Mucosa of stomach (tissue), 1 donor: ENCODE data around the gene SLC6A11.

Experiments used
- H3K27me3 ChIP-seq: one replicate; pipeline ENCODE4 v1.7.0; 2013; ENCODE audit warnings: mild to moderate bottlenecking, low read length; ENCODE audit not compliant: control insufficient read depth, insufficient read depth
- H3K36me3 ChIP-seq: one replicate; pipeline ENCODE4 v1.7.0; 2013; ENCODE audit warnings: low read length; ENCODE audit not compliant: control insufficient read depth, insufficient read depth
- H3K4me1 ChIP-seq: one replicate; pipeline ENCODE4 v1.7.0; 2013; ENCODE audit warnings: mild to moderate bottlenecking, low read length; ENCODE audit not compliant: control insufficient read depth, insufficient read depth
- H3K4me3 ChIP-seq: one replicate; pipeline ENCODE4 v1.7.0; 2013; ENCODE audit warnings: low read length
- H3K9ac ChIP-seq: one replicate; pipeline ENCODE4 v1.7.0; 2013; ENCODE audit warnings: mild to moderate bottlenecking, low read length, moderate library complexity
- H3K9me3 ChIP-seq: one replicate; pipeline ENCODE4 v1.7.0; 2013; ENCODE audit warnings: mild to moderate bottlenecking, low read length, moderate library complexity; ENCODE audit not compliant: control insufficient read depth
- donor health status: Pancreatic carcinoma.

The SLC6A11 gene

GRCh38 chr3:10778492-10779292 is 37.3 kb upstream of the SLC6A11 start:
- no peaks in the 10 kb centered on the region for H3K9me3 ChIP-seq
- no peak overlapping the region for H3K9ac ChIP-seq
- no peak overlapping the region for H3K4me3 ChIP-seq
- peaks cover 13% of the 10 kb centered on the region for H3K27me3 ChIP-seq
- no peaks in the 10 kb centered on the region for H3K36me3 ChIP-seq
- H3K4me1 ChIP-seq, result no peaks in the 10 kb centered on the region

GRCh38 chr3:10779293-10779805 is 36.7 kb upstream of the SLC6A11 start:
- Histone ChIP-seq H3K9ac (no peak overlapping the region), H3K9me3 (no peaks in the 10 kb centered on the region), H3K4me3 (no peak overlapping the region), H3K27me3 (peaks cover 13% of the 10 kb centered on the region), H3K36me3 (no peaks in the 10 kb centered on the region), H3K4me1 (no peaks in the 10 kb centered on the region)

GRCh38 chr3:10780243-10780642 is 35.8 kb upstream of the SLC6A11 start:
- Histone ChIP-seq H3K4me1 (no peaks in the 10 kb centered on the region), H3K9me3 (no peaks in the 10 kb centered on the region), H3K36me3 (no peaks in the 10 kb centered on the region), H3K27me3 (peaks cover 10% of the 10 kb centered on the region), H3K4me3 (no peak overlapping the region), H3K9ac (no peak overlapping the region)

GRCh38 chr3:10780922-10781321 is 35.1 kb upstream of the SLC6A11 start:
- no peaks in the 10 kb centered on the region for H3K4me1 ChIP-seq
- no peaks in the 10 kb centered on the region for H3K9me3 ChIP-seq
- no peak overlapping the region for H3K4me3 ChIP-seq
- H3K27me3 ChIP-seq, result peaks cover 10% of the 10 kb centered on the region
- no peaks in the 10 kb centered on the region for H3K36me3 ChIP-seq
- H3K9ac ChIP-seq, result no peak overlapping the region

- Histone ChIP-seq H3K4me1 (no peaks in the 10 kb centered on the region), H3K4me3 (no peak overlapping the region), H3K36me3 (no peaks in the 10 kb centered on the region), H3K27me3 (peaks cover 10% of the 10 kb centered on the region), H3K9ac (no peak overlapping the region), H3K9me3 (no peaks in the 10 kb centered on the region)
Measured at GRCh38 chr3:10781981-10782380, 34.0 kb upstream of the SLC6A11 start.

- H3K4me1 ChIP-seq, result no peaks in the 10 kb centered on the region
- peaks cover 10% of the 10 kb centered on the region for H3K27me3 ChIP-seq
- no peaks in the 10 kb centered on the region for H3K9me3 ChIP-seq
- no peak overlapping the region for H3K4me3 ChIP-seq
- H3K9ac ChIP-seq, result no peak overlapping the region
- no peaks in the 10 kb centered on the region for H3K36me3 ChIP-seq
Measured at GRCh38 chr3:10783360-10784351, 32.4 kb upstream of the SLC6A11 start.

GRCh38 chr3:10786640-10787039 is 29.4 kb upstream of the SLC6A11 start:
- Histone ChIP-seq H3K27me3 (no peaks in the 10 kb centered on the region), H3K4me3 (no peak overlapping the region), H3K9me3 (no peaks in the 10 kb centered on the region), H3K9ac (no peak overlapping the region), H3K36me3 (no peaks in the 10 kb centered on the region), H3K4me1 (no peaks in the 10 kb centered on the region)

- Histone ChIP-seq H3K27me3 (no peaks in the 10 kb centered on the region), H3K9me3 (no peaks in the 10 kb centered on the region), H3K4me1 (no peaks in the 10 kb centered on the region), H3K9ac (no peak overlapping the region), H3K4me3 (no peak overlapping the region), H3K36me3 (no peaks in the 10 kb centered on the region)
Measured at GRCh38 chr3:10788451-10788850, 27.6 kb upstream of the SLC6A11 start.

GRCh38 chr3:10790713-10791112 is 25.3 kb upstream of the SLC6A11 start:
- Histone ChIP-seq H3K27me3 (no peaks in the 10 kb centered on the region), H3K4me1 (no peaks in the 10 kb centered on the region), H3K9me3 (no peaks in the 10 kb centered on the region), H3K9ac (no peak overlapping the region), H3K4me3 (no peak overlapping the region), H3K36me3 (no peaks in the 10 kb centered on the region)

- Histone ChIP-seq H3K9me3 (no peaks in the 10 kb centered on the region), H3K36me3 (no peaks in the 10 kb centered on the region), H3K4me1 (no peaks in the 10 kb centered on the region), H3K4me3 (no peak overlapping the region), H3K9ac (no peak overlapping the region), H3K27me3 (no peaks in the 10 kb centered on the region)
Measured at GRCh38 chr3:10792208-10792607, 23.8 kb upstream of the SLC6A11 start.

- no peaks in the 10 kb centered on the region for H3K9me3 ChIP-seq
- no peaks in the 10 kb centered on the region for H3K4me1 ChIP-seq
- no peak overlapping the region for H3K4me3 ChIP-seq
- H3K9ac ChIP-seq, result no peak overlapping the region
- H3K27me3 ChIP-seq, result peaks cover 3% of the 10 kb centered on the region
- H3K36me3 ChIP-seq, result no peaks in the 10 kb centered on the region
Measured at GRCh38 chr3:10798600-10799367, 17.2 kb upstream of the SLC6A11 start.
